SJSA1 (cell line): ENCODE results near the gene RNGTT. TPM values are rescaled to one million over a fixed set of nuclear protein-coding genes. Genes with fewer than 3 reads are reported as not detected.
A peak's percentile ranks its signal among the peaks of the same experiment; 100 is the strongest.
"Not testable (repeated sequence)": the region's sequence is repeated elsewhere in the genome, so short reads cannot be mapped to it uniquely, and the experiment has no call there.

Experiments
- DNase-seq, 2 experiments: peaks; one replicate each; pipeline ENCODE4 v3.0.0-alpha.2; 2015 to 2020; ENCODE audit warnings: low spot score in 2 of 2, low read depth in 1 of 2
- H3K27ac ChIP-seq: fragments of 250-450 bp; sonication (Bioruptor Pico); 2 replicates; pipeline ENCODE4 v1.5.1; 2020; ENCODE audit warnings: mild to moderate bottlenecking, moderate library complexity
- H3K27me3 ChIP-seq: fragments of 250-450 bp; sonication (Bioruptor Pico); replicated peaks from 2 replicates; pipeline ENCODE4 v1.5.1; 2020; ENCODE audit warnings: mild to moderate bottlenecking, moderate library complexity
- H3K36me3 ChIP-seq: fragments of 250-450 bp; sonication (Bioruptor Pico); 2 replicates; pipeline ENCODE4 v1.5.1; 2020; ENCODE audit warnings: mild to moderate bottlenecking
- H3K4me1 ChIP-seq: fragments of 250-450 bp; sonication (Bioruptor Pico); replicated peaks from 2 replicates; pipeline ENCODE4 v1.6.1; 2021; ENCODE audit warnings: mild to moderate bottlenecking
- H3K4me3 ChIP-seq: fragments of 250-450 bp; sonication (Bioruptor Pico); 2 replicates; pipeline ENCODE4 v1.5.1; 2020; ENCODE audit warnings: mild to moderate bottlenecking
- H3K9me3 ChIP-seq: fragments of 250-450 bp; sonication (Bioruptor Pico); replicated peaks from 2 replicates; pipeline ENCODE4 v1.5.1; 2020; ENCODE audit warnings: mild to moderate bottlenecking
- total RNA-seq: library from RNA; depleted of rRNA; stranded (reverse); fragments of >200 nt; shearing (Covaris generic); gene quantifications from 2 replicates; pipeline ENCODE4 v1.2.3, GENCODE V29; 2014

RNGTT gene
- total RNA-seq, 1 experiment from 2014 or later = 40.6 TPM

DNA sequence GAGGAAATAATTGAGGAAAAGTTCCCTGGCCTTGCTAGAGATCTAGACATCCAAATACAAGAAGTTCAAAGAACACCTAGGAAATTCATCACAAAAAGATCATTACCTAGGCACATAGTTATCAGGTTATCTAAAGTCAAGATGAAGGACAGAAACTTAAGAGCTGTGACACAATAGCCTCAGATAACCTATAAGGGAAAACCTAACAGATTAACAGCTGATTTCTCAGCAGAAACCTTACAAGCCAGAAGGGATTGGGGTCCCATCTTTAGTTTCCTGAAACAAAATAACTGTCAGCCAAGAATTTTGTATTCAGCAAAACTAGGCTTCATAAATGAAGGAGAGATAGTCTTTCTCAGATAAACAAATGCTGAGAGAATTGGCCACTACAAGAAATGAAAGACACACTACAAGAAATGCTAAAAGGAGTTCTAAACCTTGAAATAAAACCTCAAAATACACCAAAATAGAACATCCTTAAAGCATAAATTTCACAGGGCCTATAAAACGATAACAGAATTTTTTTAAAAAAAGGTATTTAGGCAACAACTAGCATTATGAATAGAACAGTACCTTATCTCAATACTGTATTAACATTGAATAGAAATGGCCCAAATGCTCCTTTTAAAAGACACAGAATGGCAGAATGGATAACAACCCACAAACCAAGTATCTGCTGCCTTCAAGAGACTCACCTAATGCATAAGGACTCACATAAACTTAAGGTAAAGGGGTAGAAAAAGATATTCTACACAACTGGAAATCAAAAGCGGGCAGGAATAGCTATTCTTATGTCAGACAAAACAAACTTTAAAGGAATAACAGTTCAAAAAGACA lies 9.7 kb downstream of the RNGTT start:
- DNase-seq = no peak
- no peaks in the 10 kb centered on the region for H3K4me1 ChIP-seq
- H3K4me3 ChIP-seq = no peak overlapping the region
- no peaks in the 10 kb centered on the region; the same call in 1 of the 2 replicates for H3K36me3 ChIP-seq
- H3K27ac ChIP-seq = no peak overlapping the region
- H3K27me3 ChIP-seq = no peaks in the 10 kb centered on the region
- H3K9me3 ChIP-seq = peaks cover 4% of the 10 kb centered on the region; the same call in 1 of the 2 replicates

GRCh38 chr6:88952065-88952704 lies 11.2 kb downstream of the RNGTT start:
- Histone ChIP-seq H3K36me3 (no peaks in the 10 kb centered on the region; the same call in 1 of the 2 replicates), H3K27me3 (no peaks in the 10 kb centered on the region), H3K9me3 (peaks cover 4% of the 10 kb centered on the region; the same call in 1 of the 2 replicates), H3K4me3 (no peak overlapping the region), H3K27ac (no peak overlapping the region), H3K4me1 (no peaks in the 10 kb centered on the region)
- DNase-seq = no peak

DNA sequence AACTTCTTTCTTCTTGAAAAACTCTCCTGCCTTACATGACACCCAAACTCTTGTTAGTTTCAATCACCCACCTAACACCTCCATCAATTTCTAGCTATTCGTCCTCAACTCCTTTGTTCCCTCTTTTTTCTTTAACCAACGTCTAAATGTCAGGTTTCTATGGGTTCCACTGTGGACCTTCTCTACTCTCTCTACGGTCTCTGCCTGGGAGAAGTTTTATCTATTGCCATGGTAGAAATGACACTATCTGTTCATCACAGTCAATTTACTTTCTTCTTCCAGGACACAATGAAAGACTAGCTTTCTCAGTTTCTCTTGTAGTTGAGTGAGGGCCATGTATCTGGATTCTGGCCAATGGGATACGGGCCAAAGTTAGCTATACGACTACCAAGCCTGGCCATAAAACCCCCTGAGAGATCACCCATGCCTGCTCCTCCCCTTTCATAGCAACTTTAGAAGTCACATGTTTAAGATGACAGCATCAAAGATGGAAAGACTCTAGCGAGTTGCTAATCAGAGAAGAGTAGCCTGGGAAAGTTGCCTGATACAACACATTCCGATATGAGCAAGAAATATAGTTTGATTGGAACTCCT lies 17.9 kb downstream of the RNGTT start:
- Histone ChIP-seq H3K27ac (no peak overlapping the region), H3K36me3 (0 out of 2 replicates have a peak, but pooled peaks cover 3% of the 10 kb centered on the region), H3K4me3 (no peak overlapping the region), H3K4me1 (no peaks in the 10 kb centered on the region), H3K9me3 (no peaks in the 10 kb centered on the region), H3K27me3 (no peaks in the 10 kb centered on the region)
- no peak for DNase-seq

- H3K27me3 ChIP-seq = no peaks in the 10 kb centered on the region
- DNase-seq = no peak
Observed at GRCh38 chr6:88933521-88933920, 29.9 kb downstream of the RNGTT start.

GRCh38 chr6:88932019-88932418 lies 31.4 kb downstream of the RNGTT start:
- not testable (repeated sequence) for DNase-seq, H3K27ac ChIP-seq, H3K9me3 ChIP-seq, H3K4me1 ChIP-seq, H3K27me3 ChIP-seq, H3K4me3 ChIP-seq
- peaks cover 38% of the 10 kb centered on the region for H3K36me3 ChIP-seq

More at GRCh38 chr6:88933521-88933920, 29.9 kb downstream of the RNGTT start:
- Histone ChIP-seq H3K27ac (no peak overlapping the region), H3K9me3 (no peaks in the 10 kb centered on the region), H3K4me1 (no peaks in the 10 kb centered on the region), H3K4me3 (no peak overlapping the region), H3K36me3 (peaks cover 42% of the 10 kb centered on the region)

DNA sequence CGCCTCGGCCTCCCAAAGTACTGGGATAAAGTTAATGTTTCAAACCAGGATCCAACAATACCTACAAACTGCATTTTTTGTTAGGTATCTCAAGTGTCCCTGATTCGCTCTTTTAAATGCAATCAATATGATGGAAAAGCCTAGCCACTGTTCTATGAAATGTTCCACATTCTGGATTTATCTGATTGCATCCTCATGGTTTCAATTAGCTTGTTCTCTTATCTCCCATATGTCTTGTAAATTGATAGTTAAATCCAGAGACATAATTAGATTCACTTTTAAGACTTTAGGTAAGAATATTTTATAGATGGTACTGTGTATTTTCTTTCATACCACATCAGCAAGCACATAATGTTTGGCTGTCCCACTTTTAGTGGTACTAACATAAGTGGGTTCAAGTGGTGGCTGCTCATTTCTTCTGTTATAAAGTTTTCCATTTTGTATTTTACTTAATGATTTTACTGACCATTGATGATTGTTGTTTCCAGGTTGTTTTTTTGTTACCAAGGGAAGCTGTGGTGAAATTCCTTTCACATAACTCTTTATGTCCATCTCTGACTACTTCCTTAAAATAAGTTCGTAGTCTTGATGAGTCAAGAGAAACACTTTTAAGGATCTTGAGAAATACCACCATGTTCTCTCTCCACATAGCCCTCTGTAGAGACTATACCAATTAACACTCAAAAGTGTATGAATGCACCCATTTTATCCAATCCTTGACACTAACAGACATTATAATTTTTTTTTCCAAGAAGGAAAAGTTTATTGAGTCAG lies 40.5 kb downstream of the RNGTT start:
- Histone ChIP-seq H3K9me3 (no peaks in the 10 kb centered on the region), H3K36me3 (peaks cover 9% of the 10 kb centered on the region; the same call in 1 of the 2 replicates), H3K4me1 (no peaks in the 10 kb centered on the region), H3K27me3 (no peaks in the 10 kb centered on the region), H3K27ac (no peak overlapping the region), H3K4me3 (no peak overlapping the region)
- DNase-seq = no peak

- no peaks in the 10 kb centered on the region for H3K9me3 ChIP-seq
- DNase-seq = no peak
- H3K4me1 ChIP-seq = no peaks in the 10 kb centered on the region
- H3K27ac ChIP-seq = no peak overlapping the region
- H3K27me3 ChIP-seq = no peaks in the 10 kb centered on the region
- H3K36me3 ChIP-seq = peaks cover 9% of the 10 kb centered on the region
- no peak overlapping the region for H3K4me3 ChIP-seq
Observed at GRCh38 chr6:88921734-88922133, 41.7 kb downstream of the RNGTT start.

DNA sequence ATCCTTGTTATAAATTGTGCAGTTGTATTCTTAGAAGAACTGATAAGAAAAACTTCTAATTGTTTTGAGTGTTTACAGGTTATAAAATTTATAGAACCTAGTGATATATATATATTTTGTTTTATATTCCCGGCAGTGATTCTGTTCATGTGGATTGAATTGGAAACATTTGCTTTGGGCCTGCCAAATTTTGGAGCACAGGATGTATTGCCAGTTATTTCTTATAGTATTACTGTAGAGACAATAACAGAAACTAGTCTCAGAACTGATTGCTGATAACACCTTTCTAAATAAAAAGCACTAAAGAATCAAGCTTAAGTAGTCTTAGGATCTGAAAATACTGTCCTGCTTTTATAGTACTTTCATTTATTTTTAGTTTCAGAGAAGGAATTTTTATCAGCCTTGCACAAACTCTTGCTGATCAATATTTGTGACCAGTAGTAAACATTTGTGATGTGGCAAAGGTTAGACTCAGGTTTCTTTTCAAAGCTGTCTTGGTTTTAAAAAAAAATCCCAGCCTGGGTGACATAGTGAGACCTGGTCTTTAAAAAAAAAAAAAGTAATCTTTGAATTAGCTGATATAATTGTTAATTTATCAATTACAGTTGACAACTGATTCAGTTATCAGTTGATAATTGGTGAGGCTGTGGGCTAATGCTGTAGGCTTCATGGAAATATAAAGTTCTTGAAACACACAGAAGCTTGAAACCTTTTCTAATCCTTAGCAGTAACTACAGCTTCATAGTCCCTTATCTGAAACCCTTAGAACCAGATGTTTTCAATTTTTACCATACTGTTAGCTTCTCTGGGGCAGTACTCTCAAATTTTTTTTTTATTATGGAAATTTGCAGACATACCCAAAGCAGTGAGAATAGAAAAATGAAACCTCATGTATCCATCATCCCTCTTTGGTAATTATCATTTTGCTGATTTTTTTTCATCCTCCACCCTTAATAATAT lies 42.4 kb downstream of the RNGTT start:
- DNase-seq = no peak
- no peaks in the 10 kb centered on the region for H3K4me1 ChIP-seq

GRCh38 chr6:88920088-88920487 lies 43.3 kb downstream of the RNGTT start:
- H3K36me3 ChIP-seq = peaks cover 7% of the 10 kb centered on the region
- no peaks in the 10 kb centered on the region for H3K27me3 ChIP-seq
- H3K9me3 ChIP-seq = no peaks in the 10 kb centered on the region
- H3K4me1 ChIP-seq = no peaks in the 10 kb centered on the region
- no peak overlapping the region for H3K27ac ChIP-seq
- no peak for DNase-seq
- no peak overlapping the region for H3K4me3 ChIP-seq

More for the DNA sequence above, 42.4 kb downstream of the RNGTT start:
- H3K36me3 ChIP-seq = peaks cover 6% of the 10 kb centered on the region
- H3K27ac ChIP-seq = no peak overlapping the region
- H3K27me3 ChIP-seq = no peaks in the 10 kb centered on the region
- H3K4me3 ChIP-seq = no peak overlapping the region
- no peaks in the 10 kb centered on the region for H3K9me3 ChIP-seq

DNA sequence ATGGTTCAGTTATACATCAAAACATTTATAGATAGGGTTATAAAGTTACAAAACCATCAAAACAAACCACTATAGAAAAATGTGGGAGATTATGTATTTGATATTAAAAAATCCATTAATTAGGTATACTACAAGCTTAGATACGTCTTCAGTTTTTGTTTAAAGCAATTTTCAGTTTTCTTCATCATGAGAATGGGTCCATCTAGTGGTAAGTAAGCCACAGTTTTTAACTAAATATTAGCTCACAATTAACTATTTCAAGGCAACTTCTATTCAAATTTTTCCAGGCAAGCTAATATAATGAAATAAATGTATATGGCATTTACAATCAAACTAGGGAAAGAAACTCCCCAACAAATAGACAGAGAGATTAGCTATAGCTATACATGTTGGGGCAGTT lies 44.4 kb downstream of the RNGTT start:
- Histone ChIP-seq H3K4me1 (0 out of 2 replicates have a peak, but pooled peaks cover 4% of the 10 kb centered on the region), H3K27ac (no peak overlapping the region), H3K36me3 (peaks cover 7% of the 10 kb centered on the region), H3K9me3 (no peaks in the 10 kb centered on the region), H3K27me3 (no peaks in the 10 kb centered on the region), H3K4me3 (no peak overlapping the region)
- DNase-seq = no peak

GRCh38 chr6:88916615-88917208 lies 46.7 kb downstream of the RNGTT start:
- Histone ChIP-seq H3K4me3 (no peak overlapping the region), H3K9me3 (no peaks in the 10 kb centered on the region), H3K36me3 (peaks cover 3% of the 10 kb centered on the region), H3K4me1 (peaks cover 10% of the 10 kb centered on the region), H3K27me3 (no peaks in the 10 kb centered on the region), H3K27ac (no peak overlapping the region)
- DNase-seq = no peak

DNA sequence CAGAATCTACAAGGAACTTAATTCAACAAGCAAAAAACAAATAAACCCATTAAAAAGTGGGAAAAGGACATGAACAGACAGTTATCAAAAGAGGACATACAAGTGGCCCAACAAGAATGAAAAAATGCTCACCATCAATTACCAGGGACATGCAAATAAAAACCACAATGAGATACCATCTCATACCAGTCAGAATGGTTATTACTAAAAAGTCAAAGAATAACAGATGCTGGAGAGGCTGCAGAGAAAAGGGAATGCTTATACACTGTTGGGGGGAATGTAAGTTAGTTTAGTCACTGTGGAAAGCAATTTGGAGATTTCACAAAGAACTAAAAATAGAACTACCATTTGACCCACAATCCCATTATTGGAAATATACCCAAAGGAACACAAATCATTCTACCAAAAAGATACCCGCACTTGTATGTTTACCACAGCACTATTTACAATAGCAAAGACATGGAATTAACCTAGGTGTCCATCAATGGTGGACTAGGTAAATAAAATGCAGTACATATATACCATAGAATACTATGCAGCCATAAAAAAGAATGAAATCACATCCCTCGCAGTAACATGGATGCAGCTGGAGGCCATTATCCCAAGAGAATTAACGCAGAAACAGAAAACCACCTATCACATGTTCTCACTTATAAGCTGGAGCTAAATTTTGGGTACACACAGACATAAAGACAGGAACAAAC lies 48.4 kb downstream of the RNGTT start:
- Histone ChIP-seq H3K9me3 (no peaks in the 10 kb centered on the region), H3K27me3 (no peaks in the 10 kb centered on the region), H3K27ac (no peak overlapping the region), H3K4me1 (peaks cover 23% of the 10 kb centered on the region), H3K36me3 (peaks cover 3% of the 10 kb centered on the region), H3K4me3 (no peak overlapping the region)
- peak in 1 of 2 experiments; percentile 19 for DNase-seq
